Measurements from ENCODE around the gene UPK2.

GRCh38 chr11:118998822-118999221 lies 42.7 kb downstream of the UPK2 start:
- no peak for TF ChIP-seq CTCF (IDR thresholded peaks at IDR 0.05 in 2 of 3, conservative IDR thresholded peaks at IDR 0.05 in 1 of 3; ENCODE audit: control insufficient read depth in 2 of 3, extremely low read depth in 1 of 3, insufficient read depth in 1 of 3, low read depth in 3 of 3, low read length in 3 of 3)
- no peak for TF ChIP-seq TBL1XR1 (IDR thresholded peaks at IDR 0.05; ENCODE audit: low read depth, low read length)
- no peak for TF ChIP-seq POLR2AphosphoS2 (IDR thresholded peaks at IDR 0.05; ENCODE audit: low read depth, low read length)
